ENCODE measurements around the gene GPC5. TPM values are rescaled to one million over a fixed set of nuclear protein-coding genes. Genes with fewer than 3 reads are reported as not detected.

Gene GPC5
- total RNA-seq, 1 experiment from 2014 or later = 0.21 TPM

- Histone ChIP-seq H3K9me3 (ENCODE audit: low read depth, low read length, poor library complexity, severe bottlenecking) (no peaks in the 10 kb centered on the region), H3K27me3 (replicated peaks; ENCODE audit: insufficient read depth, low read depth, low read length, poor library complexity) (no peaks in the 10 kb centered on the region), H3K36me3 (ENCODE audit: insufficient read depth, low read length, poor library complexity, severe bottlenecking) (no peaks in the 10 kb centered on the region), H3K4me1 (ENCODE audit: insufficient read depth, low read length, poor library complexity, severe bottlenecking) (no peaks in the 10 kb centered on the region), H3K4me3 (ENCODE audit: low read depth, low read length, poor library complexity, severe bottlenecking) (no peak overlapping the region), H3K27ac (ENCODE audit: low read depth, low read length, poor library complexity, severe bottlenecking) (no peak overlapping the region)
- BruUV-seq (replicated peaks) = no TSS peak
- CTCF ChIA-PET = no interaction called here
- intact Hi-C loops (cut with micrococcal nuclease; ENCODE audit: unreplicated experiment) = no loop called here
- TF ChIP-seq CTCF (conservative IDR thresholded peaks at IDR 0.05; ENCODE audit: low read depth, low read length) (no peak), EZH2 (IDR thresholded peaks at IDR 0.05; ENCODE audit: borderline replicate concordance, low read depth, low read length, poor library complexity, severe bottlenecking) (no peak)
- DNase-seq (ENCODE audit: low spot score) = no peak
- POLR2A ChIA-PET (ENCODE audit: low non-redundant PET) = no interaction called here
Observed at GRCh38 chr13:92547266-92547665, 1148.8 kb downstream of the GPC5 start.

DNA sequence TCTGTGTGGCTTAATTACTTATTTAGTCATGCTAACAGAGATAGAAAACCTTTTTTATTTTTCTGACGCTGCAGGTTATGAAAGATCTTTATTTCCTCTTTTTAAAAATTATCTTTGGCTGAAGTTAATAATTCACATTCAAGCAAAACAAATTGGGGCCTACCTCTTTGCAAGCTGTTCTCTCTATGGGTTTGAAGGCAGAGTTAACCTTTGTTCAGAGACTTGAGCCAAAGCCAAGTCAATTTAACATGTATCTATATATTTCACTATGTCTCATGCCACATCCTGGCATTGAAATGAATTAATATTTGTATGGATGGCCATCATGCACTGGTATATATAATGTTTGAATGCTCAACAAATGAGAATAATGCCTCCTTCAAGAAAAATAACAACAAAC lies 1150.9 kb downstream of the GPC5 start:
- BruUV-seq (replicated peaks) = no TSS peak
- H3K4me3 ChIP-seq (ENCODE audit: low read depth, low read length, poor library complexity, severe bottlenecking) = no peak overlapping the region
- DNase-seq (ENCODE audit: low spot score) = no peak
- ChIA-PET POLR2A (ENCODE audit: low non-redundant PET) (no interaction called here), CTCF (no interaction called here)
- H3K4me1 ChIP-seq (ENCODE audit: insufficient read depth, low read length, poor library complexity, severe bottlenecking) = no peaks in the 10 kb centered on the region
- no peaks in the 10 kb centered on the region for H3K27me3 ChIP-seq (replicated peaks; ENCODE audit: insufficient read depth, low read depth, low read length, poor library complexity)
- H3K36me3 ChIP-seq (ENCODE audit: insufficient read depth, low read length, poor library complexity, severe bottlenecking) = no peaks in the 10 kb centered on the region
- no peak overlapping the region for H3K27ac ChIP-seq (ENCODE audit: low read depth, low read length, poor library complexity, severe bottlenecking)
- intact Hi-C loops (cut with micrococcal nuclease; ENCODE audit: unreplicated experiment) = no loop called here
- no peaks in the 10 kb centered on the region for H3K9me3 ChIP-seq (ENCODE audit: low read depth, low read length, poor library complexity, severe bottlenecking)
- TF ChIP-seq EZH2 (IDR thresholded peaks at IDR 0.05; ENCODE audit: borderline replicate concordance, low read depth, low read length, poor library complexity, severe bottlenecking) = no peak
- no peak for TF ChIP-seq CTCF (conservative IDR thresholded peaks at IDR 0.05; ENCODE audit: low read depth, low read length)

DNA sequence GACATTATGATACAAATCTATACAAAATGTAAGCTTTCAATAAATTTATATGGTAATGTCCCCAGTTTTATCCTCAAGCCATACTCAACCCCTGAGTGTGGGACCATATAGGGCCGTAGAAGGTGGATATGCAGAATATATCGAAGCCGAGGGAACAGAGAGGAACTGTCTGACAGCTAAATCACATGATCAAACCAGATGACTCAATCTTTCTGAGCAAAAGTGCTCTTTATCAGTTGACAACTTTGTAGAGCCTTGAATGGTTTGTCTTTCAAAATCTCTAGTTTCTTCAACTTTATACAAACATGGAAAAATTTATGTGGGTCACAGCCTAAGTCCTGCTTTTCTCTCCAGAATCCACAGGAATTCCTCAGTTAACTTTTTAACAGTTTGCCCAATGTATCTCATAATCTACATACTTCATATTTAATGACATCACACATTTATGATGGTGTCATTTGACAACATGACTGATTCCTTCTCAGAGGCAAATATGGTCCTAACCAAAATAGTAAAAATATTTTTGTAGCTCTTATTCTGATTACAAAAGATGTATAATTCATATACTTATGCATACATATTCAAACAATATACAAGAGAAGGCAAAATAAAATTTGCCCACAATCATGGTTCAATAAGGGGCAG lies 1155.2 kb downstream of the GPC5 start:
- TF ChIP-seq CTCF (conservative IDR thresholded peaks at IDR 0.05; ENCODE audit: low read depth, low read length) = no peak
- no peak for TF ChIP-seq EZH2 (IDR thresholded peaks at IDR 0.05; ENCODE audit: borderline replicate concordance, low read depth, low read length, poor library complexity, severe bottlenecking)
- ChIA-PET CTCF (no interaction called here), POLR2A (ENCODE audit: low non-redundant PET) (no interaction called here)
- no peak for DNase-seq (ENCODE audit: low spot score)
- H3K4me1 ChIP-seq (ENCODE audit: insufficient read depth, low read length, poor library complexity, severe bottlenecking) = no peaks in the 10 kb centered on the region
- H3K36me3 ChIP-seq (ENCODE audit: insufficient read depth, low read length, poor library complexity, severe bottlenecking) = no peaks in the 10 kb centered on the region
- H3K9me3 ChIP-seq (ENCODE audit: low read depth, low read length, poor library complexity, severe bottlenecking) = no peaks in the 10 kb centered on the region
- intact Hi-C loops (cut with micrococcal nuclease; ENCODE audit: unreplicated experiment) = no loop called here
- H3K4me3 ChIP-seq (ENCODE audit: low read depth, low read length, poor library complexity, severe bottlenecking) = no peak overlapping the region
- no TSS peak for BruUV-seq (replicated peaks)
- H3K27ac ChIP-seq (ENCODE audit: low read depth, low read length, poor library complexity, severe bottlenecking) = no peak overlapping the region
- no peaks in the 10 kb centered on the region for H3K27me3 ChIP-seq (replicated peaks; ENCODE audit: insufficient read depth, low read depth, low read length, poor library complexity)

Data from A673 (cell line).